22Rv1 (cell line): Measurements from ENCODE around the gene LZTR1.
"Not testable (repeated sequence)": the region's sequence is repeated elsewhere in the genome, so short reads cannot be mapped to it uniquely, and the experiment has no call there.

Source experiments
- H3K27ac ChIP-seq: fragments of 450-650 bp; 2 replicates; pipeline ENCODE4 v1.5.1; 2017
- CTCF ChIP-seq: fragments of 450-650 bp; IDR thresholded peaks from 2 replicates; pipeline ENCODE4 v1.5.1; 2017; ENCODE audit warnings: mild to moderate bottlenecking
- ZFX ChIP-seq: fragments of 450-650 bp; IDR thresholded peaks from 2 replicates; pipeline ENCODE4 v1.6.1; 2017; ENCODE audit warnings: antibody characterized with exemption, borderline replicate concordance

Gene LZTR1

GRCh38 chr22:20940186-20940651, 41.9 kb upstream of the LZTR1 start:
- no peak overlapping the region for H3K27ac ChIP-seq
- TF ChIP-seq ZFX (no peak), CTCF (no peak)

GRCh38 chr22:20940904-20941385, 41.2 kb upstream of the LZTR1 start:
- TF ChIP-seq ZFX (no peak), CTCF (no peak)
- H3K27ac ChIP-seq, result no peak overlapping the region

GRCh38 chr22:20942203-20942902, 39.7 kb upstream of the LZTR1 start:
- not testable (repeated sequence) for H3K27ac ChIP-seq

GRCh38 chr22:20943104-20943933, 38.8 kb upstream of the LZTR1 start:
- no peak overlapping the region for H3K27ac ChIP-seq
- TF ChIP-seq ZFX (no peak), CTCF (no peak)

- no peak overlapping the region for H3K27ac ChIP-seq
- no peak for TF ChIP-seq ZFX
- TF ChIP-seq CTCF, result no peak
Measured at GRCh38 chr22:20944042-20944441, 38.1 kb upstream of the LZTR1 start.

GRCh38 chr22:20945578-20945934, 36.5 kb upstream of the LZTR1 start:
- no peak for TF ChIP-seq ZFX
- TF ChIP-seq CTCF, result no peak

GRCh38 chr22:20946080-20946986, 35.8 kb upstream of the LZTR1 start:
- H3K27ac ChIP-seq, result no peak overlapping the region
- TF ChIP-seq CTCF (no peak), ZFX (no peak)

More at GRCh38 chr22:20945578-20945934, 36.5 kb upstream of the LZTR1 start:
- no peak overlapping the region for H3K27ac ChIP-seq
